Right renal pelvis (tissue), 4 donors: Measurements from ENCODE around the gene VPS37D. TPM values are rescaled to one million over a fixed set of nuclear protein-coding genes. Genes with fewer than 3 reads are reported as not detected.
A peak's percentile ranks its signal among the peaks of the same experiment; 100 is the strongest.
"Not testable (repeated sequence)": the region's sequence is repeated elsewhere in the genome, so short reads cannot be mapped to it uniquely, and the experiment has no call there.

Experiments used
- DNase-seq, 4 donors: peaks; one replicate each; pipeline ENCODE4 v3.0.0-alpha.2; 2013; ENCODE audit warnings: low read depth in 4 of 4, low spot score in 3 of 4, missing footprints in 1 of 4
- polyA plus RNA-seq, 4 donors: library from polyadenylated mRNA; unstranded; fragments of 120-200 nt; gene quantifications; one replicate each; pipeline ENCODE4 v1.2.1, GENCODE V29; 2013; ENCODE audit not compliant: insufficient read length in 4 of 4

Gene VPS37D
- 10 to 100 TPM; 12.1 to 19.4 (median 14.7) TPM for polyA plus RNA-seq

GRCh38 chr7:73667344-73668102 is at the start of gene VPS37D:
VPS37D (plus strand) TSS chr7:73667831; CDS start chr7:73667959, 128 bp downstream.
- DNase-seq, result peak; percentile 73 to 87 (median 82)

- no peak for DNase-seq
Observed at GRCh38 chr7:73618538-73618937, 49.1 kb upstream of the VPS37D start.

GRCh38 chr7:73619394-73619793 is 48.2 kb upstream of the VPS37D start:
- DNase-seq, result not testable (repeated sequence)

GRCh38 chr7:73621168-73622063 is 46.2 kb upstream of the VPS37D start:
- DNase-seq, result no peak

GRCh38 chr7:73622527-73622908 is 45.1 kb upstream of the VPS37D start:
- DNase-seq, result no peak

GRCh38 chr7:73622909-73623797 is 44.5 kb upstream of the VPS37D start:
- no peak for DNase-seq

- peak in 2 of 4 donors; percentile 64 to 68 for DNase-seq
Observed at GRCh38 chr7:73623798-73624668, 43.6 kb upstream of the VPS37D start, which contains the start of gene MLXIPL. MLXIPL (minus strand) TSS chr7:73624522; CDS start chr7:73624492, 30 bp downstream.

- no peak for DNase-seq
Observed at GRCh38 chr7:73624669-73625001, 43.0 kb upstream of the VPS37D start.

- no peak for DNase-seq
Observed at GRCh38 chr7:73625276-73625675, 42.4 kb upstream of the VPS37D start.

GRCh38 chr7:73626814-73627213 is 40.8 kb upstream of the VPS37D start:
- no peak for DNase-seq

GRCh38 chr7:73628504-73628903 is 39.1 kb upstream of the VPS37D start:
- DNase-seq, result no peak

- no peak for DNase-seq
Observed at GRCh38 chr7:73631558-73631957, 36.1 kb upstream of the VPS37D start.

GRCh38 chr7:73633323-73633722 is 34.3 kb upstream of the VPS37D start:
- DNase-seq, result no peak

GRCh38 chr7:73633844-73634243 is 33.8 kb upstream of the VPS37D start:
- no peak for DNase-seq

- no peak for DNase-seq
Observed at GRCh38 chr7:73635428-73636200, 32.0 kb upstream of the VPS37D start.

GRCh38 chr7:73638911-73639310 is 28.7 kb upstream of the VPS37D start:
- no peak for DNase-seq

GRCh38 chr7:73642834-73643233 is 24.8 kb upstream of the VPS37D start:
- no peak for DNase-seq

GRCh38 chr7:73644688-73645286 is 22.8 kb upstream of the VPS37D start:
- DNase-seq, result no peak
